OCI-LY1 (cell line): ENCODE results near the gene DLEC1.

ENCODE experiments used
- H2AFZ ChIP-seq: fragments of 200-600 bp; sonication (generic), shearing (Covaris generic); 2 replicates; pipeline ENCODE4 v1.6.0; 2014; ENCODE audit warnings: antibody characterized with exemption, mild to moderate bottlenecking, low read length
- H3F3A ChIP-seq: fragments of 200-600 bp; sonication (generic), shearing (Covaris generic); 2 replicates; pipeline ENCODE4 v1.6.0; 2014; ENCODE audit warnings: mild to moderate bottlenecking, antibody characterized with exemption, low read length, moderate library complexity; ENCODE audit not compliant: insufficient read depth
- H3K27ac ChIP-seq: fragments of 200-600 bp; sonication (generic); 2 replicates; pipeline ENCODE4 v1.5.1; 2014; ENCODE audit warnings: low read length, mixed run types, mild to moderate bottlenecking, low read depth; ENCODE audit not compliant: poor library complexity, severe bottlenecking
- H3K27me3 ChIP-seq: fragments of 200-600 bp; sonication (generic); 2 replicates; pipeline ENCODE4 v1.6.0; 2014; ENCODE audit warnings: antibody characterized with exemption, mild to moderate bottlenecking, low read length, moderate library complexity; ENCODE audit not compliant: insufficient read depth
- H3K36me3 ChIP-seq: fragments of 200-600 bp; sonication (generic); 2 replicates; pipeline ENCODE4 v1.6.1; 2014; ENCODE audit warnings: mild to moderate bottlenecking, antibody characterized with exemption, low read length, moderate library complexity, mixed read lengths; ENCODE audit not compliant: insufficient read depth
- H3K4me1 ChIP-seq: fragments of 200-600 bp; sonication (generic); 2 replicates; pipeline ENCODE4 v1.5.1; 2014; ENCODE audit warnings: mild to moderate bottlenecking, low read length, moderate library complexity; ENCODE audit not compliant: insufficient read depth, severe bottlenecking
- H3K4me2 ChIP-seq: fragments of 200-600 bp; sonication (generic), shearing (Covaris generic); 2 replicates; pipeline ENCODE4 v1.6.1; 2014; ENCODE audit warnings: low read length
- H3K4me3 ChIP-seq: fragments of 200-600 bp; sonication (generic); 2 replicates; pipeline ENCODE4 v1.5.1; 2014; ENCODE audit warnings: low read length, low read depth, mild to moderate bottlenecking, mixed read lengths; ENCODE audit not compliant: poor library complexity, severe bottlenecking
- H3K79me2 ChIP-seq: fragments of 200-600 bp; shearing (Covaris generic); 2 replicates; pipeline ENCODE4 v1.6.1; 2016; ENCODE audit warnings: mixed run types, low read length, mixed read lengths; ENCODE audit not compliant: insufficient read depth
- H3K9ac ChIP-seq: fragments of 200-600 bp; sonication (generic), shearing (Covaris generic); 2 replicates; pipeline ENCODE4 v1.6.1; 2014; ENCODE audit warnings: mild to moderate bottlenecking, low read length, mixed read lengths
- H3K9me2 ChIP-seq: fragments of 200-600 bp; sonication (generic), shearing (Covaris generic); 2 replicates; pipeline ENCODE4 v1.6.1; 2014; ENCODE audit warnings: low read depth, mild to moderate bottlenecking, low read length, mixed read lengths
- H3K9me3 ChIP-seq: fragments of 200-600 bp; shearing (Covaris generic); 2 replicates; pipeline ENCODE4 v1.6.1; 2014; ENCODE audit warnings: low read length, mixed read lengths
- H4K20me1 ChIP-seq: fragments of 200-600 bp; sonication (generic), shearing (Covaris generic); 2 replicates; pipeline ENCODE4 v1.6.0; 2016; ENCODE audit warnings: mild to moderate bottlenecking, low read length; ENCODE audit not compliant: insufficient read depth
- CTCF ChIP-seq: fragments of 200-600 bp; sonication (generic), shearing (Covaris generic); IDR thresholded peaks from 2 replicates; pipeline ENCODE4 v1.5.1; 2017; ENCODE audit warnings: mild to moderate bottlenecking, antibody characterized with exemption, low read length, moderate library complexity, mixed read lengths
- EZH2 ChIP-seq: fragments of 200-600 bp; sonication (generic), shearing (Covaris generic); IDR thresholded peaks from 2 replicates; pipeline ENCODE4 v1.8.0; 2017; ENCODE audit warnings: borderline replicate concordance, mixed run types, mild to moderate bottlenecking, antibody characterized with exemption, low read length, moderate library complexity, mixed read lengths

Gene DLEC1

GRCh38 chr3:38112378-38112761, 73.4 kb downstream of the DLEC1 start:
- H3K4me1 ChIP-seq, result no peaks in the 10 kb centered on the region
- no peak overlapping the region for H3K4me3 ChIP-seq
- no peak overlapping the region for H2AFZ ChIP-seq
- no peaks in the 10 kb centered on the region for H3K9me3 ChIP-seq
- H3K9ac ChIP-seq, result no peak overlapping the region
- no peaks in the 10 kb centered on the region for H3K27me3 ChIP-seq
- H3K79me2 ChIP-seq, result no peaks in the 10 kb centered on the region
- H3F3A ChIP-seq, result no peaks in the 10 kb centered on the region
- H3K36me3 ChIP-seq, result no peaks in the 10 kb centered on the region
- no peak overlapping the region for H3K4me2 ChIP-seq
- no peak for TF ChIP-seq CTCF
- H4K20me1 ChIP-seq, result no peaks in the 10 kb centered on the region
- H3K9me2 ChIP-seq, result no peaks in the 10 kb centered on the region
- H3K27ac ChIP-seq, result no peak overlapping the region

DNA sequence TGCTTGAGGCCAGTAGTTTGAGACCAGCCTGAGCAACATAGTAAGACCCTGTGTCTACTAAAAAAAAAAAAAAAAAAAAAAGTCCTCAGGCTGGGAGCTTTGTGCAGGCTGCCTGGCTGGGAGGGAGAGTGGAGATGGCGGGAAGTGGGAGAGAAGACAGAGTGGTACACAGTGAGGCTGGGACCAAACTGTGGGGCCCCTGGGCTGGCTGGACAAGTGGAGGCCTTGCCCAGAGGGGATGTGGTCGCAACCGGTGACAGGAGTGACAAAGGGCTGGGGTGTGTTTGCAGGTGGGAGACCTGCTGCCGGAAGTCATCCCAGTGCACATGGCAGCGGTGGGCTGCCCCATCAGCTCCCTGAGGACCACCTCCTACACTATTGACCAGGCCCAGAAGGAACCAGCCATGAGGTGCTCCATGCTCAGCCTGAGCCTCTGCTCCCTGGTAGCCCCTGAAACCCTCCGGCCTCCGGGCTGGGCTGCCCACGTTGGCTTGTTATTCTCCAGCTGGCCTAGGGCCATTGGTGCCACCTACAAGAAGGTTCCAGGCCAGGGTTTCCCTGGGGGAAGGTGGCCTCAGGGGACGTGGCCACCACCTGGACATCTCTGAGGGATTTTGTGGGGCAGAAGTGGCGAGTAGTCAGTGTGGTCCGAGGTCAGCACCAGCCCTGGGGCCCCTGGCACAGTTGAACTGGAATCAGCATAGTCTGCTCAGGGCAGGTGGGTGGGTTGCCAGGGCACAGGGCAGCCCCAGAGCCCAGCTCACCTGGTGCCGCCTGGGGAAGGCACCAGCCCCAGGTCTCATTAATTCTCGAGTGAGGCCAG, 75.3 kb downstream of the DLEC1 start:
- no peak overlapping the region for H3K27ac ChIP-seq
- no peaks in the 10 kb centered on the region for H3K9me2 ChIP-seq
- H3K9me3 ChIP-seq, result no peaks in the 10 kb centered on the region
- H3K4me2 ChIP-seq, result no peak overlapping the region
- no peaks in the 10 kb centered on the region for H3F3A ChIP-seq
- H3K4me1 ChIP-seq, result no peaks in the 10 kb centered on the region
- H3K9ac ChIP-seq, result no peak overlapping the region
- no peak overlapping the region for H2AFZ ChIP-seq
- H3K4me3 ChIP-seq, result no peak overlapping the region
- H3K36me3 ChIP-seq, result no peaks in the 10 kb centered on the region
- H4K20me1 ChIP-seq, result no peaks in the 10 kb centered on the region
- TF ChIP-seq CTCF, result no peak
- no peak for TF ChIP-seq EZH2
- H3K79me2 ChIP-seq, result no peaks in the 10 kb centered on the region
- no peaks in the 10 kb centered on the region for H3K27me3 ChIP-seq

DNA sequence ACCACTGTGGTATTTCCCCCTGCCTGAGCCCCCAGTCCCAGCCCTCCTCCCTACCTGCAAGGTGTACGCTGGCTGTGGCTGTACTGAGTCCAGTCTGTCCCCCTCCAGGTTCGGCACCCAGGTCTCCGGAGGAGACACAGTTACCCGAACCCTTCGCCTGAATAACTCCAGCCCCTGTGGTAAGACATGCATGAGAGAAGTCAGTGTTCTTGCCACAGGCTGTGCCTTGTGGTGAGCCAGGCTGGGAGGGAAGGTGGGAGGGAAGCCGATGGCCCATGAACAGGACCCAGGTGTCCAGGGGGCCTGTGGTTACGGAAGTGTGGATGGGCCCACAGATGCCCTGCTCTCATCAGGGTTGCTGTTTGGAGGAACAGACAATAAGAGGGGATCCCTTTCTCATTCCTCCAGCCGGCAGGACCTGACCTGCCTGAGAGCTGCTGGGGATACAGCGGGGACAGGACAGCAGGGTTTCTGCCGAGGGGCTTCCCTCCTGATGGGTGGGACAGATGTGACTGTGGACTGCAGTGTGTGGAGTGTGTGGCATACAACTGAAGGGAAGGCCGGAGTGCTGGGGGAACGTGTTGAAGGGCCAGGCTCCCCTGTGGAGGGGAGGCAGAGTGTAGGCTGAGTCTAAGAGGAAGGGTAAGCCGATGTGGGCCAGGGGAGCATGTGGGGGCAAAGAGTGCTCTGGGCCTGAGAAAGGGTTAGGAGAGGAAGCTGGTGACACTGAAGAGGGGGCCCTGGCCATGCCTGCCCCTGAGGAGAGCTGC, 76.1 kb downstream of the DLEC1 start:
- TF ChIP-seq EZH2 (no peak), CTCF (no peak)
- H3K27me3 ChIP-seq, result no peaks in the 10 kb centered on the region
- H4K20me1 ChIP-seq, result no peaks in the 10 kb centered on the region
- H3K9me2 ChIP-seq, result no peaks in the 10 kb centered on the region
- no peak overlapping the region for H3K4me2 ChIP-seq
- no peaks in the 10 kb centered on the region for H3K79me2 ChIP-seq
- no peak overlapping the region for H2AFZ ChIP-seq
- H3K36me3 ChIP-seq, result no peaks in the 10 kb centered on the region
- H3F3A ChIP-seq, result no peaks in the 10 kb centered on the region
- no peak overlapping the region for H3K4me3 ChIP-seq
- no peaks in the 10 kb centered on the region for H3K4me1 ChIP-seq
- no peak overlapping the region for H3K9ac ChIP-seq
- H3K27ac ChIP-seq, result no peak overlapping the region
- no peaks in the 10 kb centered on the region for H3K9me3 ChIP-seq
